HG03558 (cell line): ENCODE data around the gene FNDC3B.

Source experiments
- ATAC-seq: cut with Tn5 transposase; IDR thresholded peaks from one replicate; pipeline ENCODE4 v1.9.1; 2021; ENCODE audit warnings: moderate number of reproducible peaks; ENCODE audit not compliant: unreplicated experiment; ENCODE audit errors: extremely low read depth

Gene FNDC3B

DNA sequence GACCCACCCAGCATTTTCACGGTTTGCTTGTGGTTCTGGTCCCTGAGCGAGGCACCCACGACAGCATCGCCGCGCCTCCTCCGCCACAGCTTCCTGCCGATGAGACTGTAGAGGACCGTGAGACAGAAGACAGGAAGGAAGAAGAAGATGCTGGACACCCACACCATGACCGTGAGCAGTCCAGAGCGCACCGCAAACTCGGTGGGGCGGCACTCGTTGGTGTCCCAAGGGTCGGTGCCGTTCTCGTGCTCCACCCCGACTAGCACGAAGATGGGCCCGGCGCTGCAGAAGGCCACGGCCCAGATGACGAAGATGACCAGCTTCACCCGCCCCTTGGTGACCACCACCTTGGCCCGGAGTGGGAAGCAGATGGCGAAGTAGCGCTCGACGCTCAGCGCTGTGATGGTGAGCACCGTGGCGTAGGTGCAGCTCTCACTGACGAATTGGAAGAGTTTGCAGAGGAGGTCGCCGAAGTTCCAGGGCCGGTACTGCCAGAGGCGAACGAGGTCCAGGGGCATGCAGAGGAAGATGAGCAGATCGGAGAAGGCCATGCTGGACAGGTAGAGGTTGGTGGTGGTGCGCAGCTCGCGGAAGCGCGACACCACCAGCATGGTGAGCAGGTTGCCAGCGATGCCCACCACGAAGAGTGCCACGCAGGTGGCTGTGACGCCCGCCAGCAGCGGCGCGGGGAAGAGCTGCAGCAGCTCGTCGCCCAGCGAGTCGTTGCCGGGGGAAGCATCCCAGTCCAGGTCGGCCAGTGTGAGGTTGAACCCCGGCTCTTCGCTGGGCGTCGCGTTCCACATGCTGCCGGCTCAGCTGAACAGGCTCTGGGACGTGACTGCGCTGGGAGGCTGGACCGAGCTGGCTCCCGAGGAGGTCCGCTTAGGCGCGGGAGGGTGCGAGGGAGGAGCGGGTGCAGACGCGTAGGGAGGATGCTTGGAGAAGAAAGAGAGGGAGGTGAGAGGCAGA is 408.5 kb downstream of the FNDC3B start, which contains the start of gene GHSR:
GHSR (minus strand) TSS at position 846 of the 969 bp plus-strand sequence; CDS start at position 803, 43 bp downstream.
- ATAC-seq = no peak

- ATAC-seq = no peak
Observed at GRCh38 chr3:172448661-172449465, 409.5 kb downstream of the FNDC3B start.

- no peak for ATAC-seq
Observed at GRCh38 chr3:172449466-172450149, 410.2 kb downstream of the FNDC3B start.
